T-helper 22 cell (primary cell): ENCODE data around the gene IL17F.

Experiments used
- DNase-seq: peaks from one replicate; pipeline ENCODE4 v3.0.0-alpha.2; 2020; ENCODE audit warnings: low read depth

IL17F gene

GRCh38 chr6:52189974-52190373 is 54.3 kb downstream of the IL17F start:
- no peak for DNase-seq

GRCh38 chr6:52187098-52187497 is 57.2 kb downstream of the IL17F start:
- DNase-seq = no peak
